T-helper 17 cell (primary cell): ENCODE results near the gene RFPL3. TPM values are rescaled to one million over a fixed set of nuclear protein-coding genes. Genes with fewer than 3 reads are reported as not detected.
A peak's percentile ranks its signal among the peaks of the same experiment; 100 is the strongest.

Source experiments
- ATAC-seq: fragments of 150-1000 bp; cut with Tn5 transposase; 2 replicates; pipeline ENCODE4 v1.10.0; 2021; ENCODE audit warnings: mild to moderate bottlenecking, moderate library complexity
- DNase-seq, 3 donors: peaks; one replicate each; pipeline versions ENCODE4 v3.0.0 to v3.0.0-alpha.2; 2020 to 2021
- H3K9me3 ChIP-seq: one replicate; pipeline ENCODE4 v1.7.0; 2013; ENCODE audit warnings: low read length, mild to moderate bottlenecking; ENCODE audit not compliant: control insufficient read depth, poor library complexity, severe bottlenecking
- H3K27ac Mint-ChIP-seq: one replicate; pipeline ENCODE4 v1.8.0; 2022; ENCODE audit warnings: mild to moderate bottlenecking, moderate library complexity, mixed read lengths
- H3K27me3 Mint-ChIP-seq: one replicate; pipeline ENCODE4 v1.8.0; 2022; ENCODE audit warnings: mixed read lengths
- H3K36me3 Mint-ChIP-seq: one replicate; pipeline ENCODE4 v1.8.0; 2022; ENCODE audit warnings: low read depth, mixed read lengths
- H3K4me1 Mint-ChIP-seq: one replicate; pipeline ENCODE4 v1.8.0; 2022; ENCODE audit warnings: mild to moderate bottlenecking, mixed read lengths
- H3K4me3 Mint-ChIP-seq: one replicate; pipeline ENCODE4 v1.8.0; 2022; ENCODE audit warnings: mild to moderate bottlenecking, moderate library complexity, mixed read lengths
- total RNA-seq, 4 donors: library from RNA in 2 of 4; stranded (reverse) in 2 of 4; gene quantifications; one replicate each; pipeline ENCODE4 v1.2.3 and lab custom pipeline; 2022 to 2026

Gene RFPL3
- total RNA-seq, 2 donors from 2014 or later = not detected

DNA sequence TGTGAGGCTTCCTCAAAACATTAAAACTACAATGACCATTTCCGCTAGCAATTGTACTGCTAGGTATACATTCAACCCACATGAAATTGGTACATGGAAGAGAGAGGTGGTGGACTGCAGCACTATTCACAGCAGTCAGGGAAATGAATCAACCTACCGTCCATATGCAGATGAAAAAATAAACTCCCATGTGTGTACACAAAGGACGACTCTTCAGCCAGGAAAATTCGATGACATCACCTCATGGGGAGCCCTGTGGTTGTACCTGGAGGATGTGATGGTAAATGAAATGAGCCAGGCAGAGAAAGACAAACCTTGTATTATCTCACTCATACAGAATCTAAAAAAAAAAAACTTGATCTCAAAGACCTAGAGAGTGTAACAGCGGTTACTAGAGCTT lies 23.3 kb downstream of the RFPL3 start:
- H3K27me3 Mint-ChIP-seq = no peaks in the 10 kb centered on the region

DNA sequence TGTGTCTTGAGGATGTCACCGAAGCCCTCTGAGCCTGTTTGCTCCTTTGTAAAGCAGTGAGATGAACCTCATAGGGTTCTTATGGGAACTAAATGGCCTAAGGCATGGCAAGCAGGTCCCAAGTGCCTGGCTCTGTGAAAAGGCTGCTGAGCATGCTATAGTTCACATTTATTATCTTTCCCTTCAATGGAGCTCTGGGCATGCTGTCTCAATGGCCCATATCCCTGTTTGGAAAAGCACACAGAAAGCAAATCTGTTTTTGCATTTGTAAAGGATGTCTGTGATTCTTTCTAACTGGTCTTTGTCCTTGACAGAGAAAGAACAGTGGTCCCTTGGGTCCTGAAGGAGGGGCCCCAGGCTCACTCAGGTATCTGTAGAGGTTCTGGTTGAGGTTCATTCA lies 28.0 kb downstream of the RFPL3 start:
- H3K9me3 ChIP-seq = no peaks in the 10 kb centered on the region
- H3K4me1 Mint-ChIP-seq = peaks cover 12% of the 10 kb centered on the region
- ATAC-seq (no peak), DNase-seq (no peak)
- H3K27me3 Mint-ChIP-seq = no peaks in the 10 kb centered on the region
- H3K4me3 Mint-ChIP-seq = no peak overlapping the region
- peaks cover 15% of the 10 kb centered on the region for H3K36me3 Mint-ChIP-seq
- H3K27ac Mint-ChIP-seq = no peak overlapping the region

More for the DNA sequence above, 23.3 kb downstream of the RFPL3 start:
- Mint-ChIP-seq H3K4me1 (peaks cover 4% of the 10 kb centered on the region), H3K4me3 (no peak overlapping the region), H3K27ac (no peak overlapping the region), H3K36me3 (peaks cover 4% of the 10 kb centered on the region)
- DNase-seq = no peak
- ATAC-seq = no peak
- H3K9me3 ChIP-seq = no peaks in the 10 kb centered on the region

GRCh38 chr22:32389685-32390084 lies 32.0 kb downstream of the RFPL3 start:
- peaks cover 19% of the 10 kb centered on the region for H3K36me3 Mint-ChIP-seq
- ATAC-seq (no peak), DNase-seq (no peak)
- H3K4me1 Mint-ChIP-seq = peaks cover 8% of the 10 kb centered on the region
- peak overlapping the region; percentile 60 for H3K27ac Mint-ChIP-seq
- H3K4me3 Mint-ChIP-seq = no peak overlapping the region
- H3K27me3 Mint-ChIP-seq = no peaks in the 10 kb centered on the region
- no peaks in the 10 kb centered on the region for H3K9me3 ChIP-seq

GRCh38 chr22:32395107-32395506 lies 37.4 kb downstream of the RFPL3 start:
- Mint-ChIP-seq H3K36me3 (peaks cover 7% of the 10 kb centered on the region), H3K27me3 (no peaks in the 10 kb centered on the region), H3K4me1 (peaks cover 3% of the 10 kb centered on the region), H3K27ac (peak overlapping the region; percentile 51), H3K4me3 (no peak overlapping the region)
- ATAC-seq (no peak), DNase-seq (no peak)
- no peaks in the 10 kb centered on the region for H3K9me3 ChIP-seq

DNA sequence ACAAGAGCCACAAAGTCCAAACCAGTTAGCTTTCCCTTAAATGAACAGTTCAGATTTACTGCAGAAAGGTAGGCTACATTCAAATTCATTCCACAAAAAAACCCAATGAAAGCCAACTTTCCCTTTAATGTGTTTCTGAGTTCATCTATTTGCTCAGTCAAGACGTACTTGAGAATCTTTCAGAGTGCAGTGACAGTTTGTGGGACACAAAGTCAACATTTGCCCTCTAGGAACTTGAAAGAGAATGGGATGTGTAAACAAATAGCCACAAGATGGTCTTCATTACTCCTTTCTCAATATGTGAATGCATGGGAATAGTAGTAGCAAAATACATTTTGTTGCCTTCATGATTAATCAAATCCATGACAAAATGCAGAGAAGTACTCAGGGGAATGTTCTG lies 38.6 kb downstream of the RFPL3 start:
- H3K36me3 Mint-ChIP-seq = peaks cover 7% of the 10 kb centered on the region
- H3K9me3 ChIP-seq = no peaks in the 10 kb centered on the region
- no peaks in the 10 kb centered on the region for H3K27me3 Mint-ChIP-seq
- H3K27ac Mint-ChIP-seq = peak overlapping the region; percentile 51
- H3K4me3 Mint-ChIP-seq = no peak overlapping the region
- peaks cover 3% of the 10 kb centered on the region for H3K4me1 Mint-ChIP-seq
- ATAC-seq (no peak), DNase-seq (no peak)

- H3K4me1 Mint-ChIP-seq = peaks cover 3% of the 10 kb centered on the region
- H3K4me3 Mint-ChIP-seq = no peak overlapping the region
- DNase-seq = no peak
- no peak overlapping the region for H3K27ac Mint-ChIP-seq
- H3K9me3 ChIP-seq = no peaks in the 10 kb centered on the region
- no peaks in the 10 kb centered on the region for H3K27me3 Mint-ChIP-seq
- peaks cover 7% of the 10 kb centered on the region for H3K36me3 Mint-ChIP-seq
- no peak for ATAC-seq
Measured at GRCh38 chr22:32396746-32397145, 39.1 kb downstream of the RFPL3 start.

GRCh38 chr22:32401486-32401885 lies 43.8 kb downstream of the RFPL3 start:
- Mint-ChIP-seq H3K27ac (no peak overlapping the region), H3K4me1 (peaks cover 3% of the 10 kb centered on the region), H3K4me3 (no peak overlapping the region), H3K27me3 (no peaks in the 10 kb centered on the region), H3K36me3 (peaks cover 5% of the 10 kb centered on the region)
- ATAC-seq (no peak), DNase-seq (no peak)
- H3K9me3 ChIP-seq = no peaks in the 10 kb centered on the region

DNA sequence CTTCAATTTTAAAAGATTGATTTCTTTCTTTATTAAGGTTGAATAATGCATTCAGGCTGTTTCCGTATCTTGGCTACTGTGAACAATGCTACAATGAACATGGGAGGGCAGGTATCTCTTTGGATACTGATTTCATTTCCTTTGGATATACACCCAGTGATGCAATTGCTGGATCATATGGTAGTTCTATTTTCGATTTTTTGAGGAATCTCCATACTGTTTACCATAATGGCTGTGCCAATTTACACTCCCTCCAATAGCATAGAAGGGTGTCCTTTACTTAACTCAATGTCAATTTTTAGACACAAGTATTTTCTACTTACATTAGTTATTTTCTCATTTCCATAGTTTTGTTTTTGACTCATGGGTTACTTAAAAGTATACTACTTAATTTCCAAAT lies 46.4 kb downstream of the RFPL3 start:
- ATAC-seq (no peak), DNase-seq (no peak)

DNA sequence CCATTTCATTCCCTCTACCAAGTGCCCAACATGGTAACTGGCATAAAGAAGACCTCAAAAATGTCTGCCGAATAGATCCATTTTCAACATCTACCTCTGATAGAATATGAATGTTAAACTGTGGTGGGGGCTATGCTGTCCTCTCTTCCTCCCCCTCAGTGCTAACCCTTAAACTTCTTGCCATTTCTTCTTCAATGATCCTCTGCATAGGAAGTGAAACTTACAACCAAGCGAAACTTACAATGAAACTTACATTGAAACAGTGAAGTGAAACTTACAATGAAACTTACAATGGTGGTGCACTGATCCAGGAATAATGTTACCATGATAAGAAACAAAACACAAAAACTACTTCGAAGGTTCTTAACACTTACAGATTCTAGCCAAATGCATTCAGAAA lies 49.6 kb downstream of the RFPL3 start:
- DNase-seq = no peak
- no peaks in the 10 kb centered on the region for H3K9me3 ChIP-seq
- peaks cover 20% of the 10 kb centered on the region for H3K4me1 Mint-ChIP-seq
- H3K4me3 Mint-ChIP-seq = no peak overlapping the region
- H3K27ac Mint-ChIP-seq = peak overlapping the region; percentile 24
- peaks cover 2% of the 10 kb centered on the region for H3K36me3 Mint-ChIP-seq
- H3K27me3 Mint-ChIP-seq = no peaks in the 10 kb centered on the region
- ATAC-seq = no peak

More for the DNA sequence above, 46.4 kb downstream of the RFPL3 start:
- no peak overlapping the region for H3K27ac Mint-ChIP-seq
- no peak overlapping the region for H3K4me3 Mint-ChIP-seq
- no peaks in the 10 kb centered on the region for H3K9me3 ChIP-seq
- peaks cover 10% of the 10 kb centered on the region for H3K4me1 Mint-ChIP-seq
- no peaks in the 10 kb centered on the region for H3K27me3 Mint-ChIP-seq
- H3K36me3 Mint-ChIP-seq = peaks cover 7% of the 10 kb centered on the region

DNA sequence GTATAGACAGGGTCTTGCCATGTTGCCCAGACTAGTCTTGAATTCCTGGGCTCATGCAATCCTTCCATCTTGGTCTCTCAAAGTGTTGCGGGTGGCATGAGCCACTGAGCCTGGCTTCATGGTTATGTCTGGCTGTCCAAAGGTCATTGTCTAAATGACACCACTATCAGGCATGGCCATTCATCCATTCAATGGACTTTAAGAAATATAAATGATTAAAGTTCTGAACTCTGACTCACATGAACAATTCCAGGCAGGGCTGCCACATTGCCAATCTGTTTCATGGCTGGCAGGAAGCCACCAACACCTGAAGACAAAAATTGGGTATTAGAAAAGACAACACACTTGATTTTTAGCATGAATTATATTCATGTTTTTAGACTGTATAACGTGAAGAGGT lies 50.3 kb downstream of the RFPL3 start:
- no peak for DNase-seq
- H3K27me3 Mint-ChIP-seq = no peaks in the 10 kb centered on the region
- peak overlapping the region; percentile 24 for H3K27ac Mint-ChIP-seq
- no peak for ATAC-seq
- peaks cover 2% of the 10 kb centered on the region for H3K36me3 Mint-ChIP-seq
- H3K9me3 ChIP-seq = no peaks in the 10 kb centered on the region
- peaks cover 22% of the 10 kb centered on the region for H3K4me1 Mint-ChIP-seq
- no peak overlapping the region for H3K4me3 Mint-ChIP-seq

- DNase-seq (no peak), ATAC-seq (no peak)
- Mint-ChIP-seq H3K4me1 (peaks cover 25% of the 10 kb centered on the region), H3K4me3 (peak overlapping the region; percentile 97), H3K36me3 (peaks cover 2% of the 10 kb centered on the region), H3K27ac (peak overlapping the region; percentile 91), H3K27me3 (no peaks in the 10 kb centered on the region)
- H3K9me3 ChIP-seq = no peaks in the 10 kb centered on the region
Measured at GRCh38 chr22:32409977-32410376, 52.3 kb downstream of the RFPL3 start.

DNA sequence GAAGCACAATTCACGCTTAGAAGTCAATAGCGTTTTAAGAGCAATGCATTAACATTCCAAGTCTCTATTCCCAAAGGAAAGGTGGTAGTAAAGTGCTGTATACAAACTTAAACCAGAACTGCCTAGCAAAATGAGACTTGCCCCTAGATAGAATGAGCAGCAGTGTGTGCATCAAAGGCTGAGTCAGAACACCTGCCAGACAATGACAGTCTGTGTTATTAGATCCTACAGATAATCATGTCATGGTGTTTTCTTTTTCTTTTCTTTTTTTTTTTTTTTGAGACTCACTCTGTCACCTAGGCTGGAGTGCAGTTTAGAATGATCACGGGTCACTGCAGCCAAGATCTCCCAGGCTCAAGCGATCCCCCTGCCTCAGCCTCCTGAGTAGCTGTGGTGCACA lies 52.8 kb downstream of the RFPL3 start:
- H3K4me3 Mint-ChIP-seq = peak overlapping the region; percentile 97
- H3K9me3 ChIP-seq = no peaks in the 10 kb centered on the region
- H3K27ac Mint-ChIP-seq = peak overlapping the region; percentile 91
- ATAC-seq = no peak
- peaks cover 25% of the 10 kb centered on the region for H3K4me1 Mint-ChIP-seq
- no peaks in the 10 kb centered on the region for H3K27me3 Mint-ChIP-seq
- H3K36me3 Mint-ChIP-seq = peaks cover 2% of the 10 kb centered on the region
- DNase-seq = no peak
